GM19438 (cell line): Measurements from ENCODE around the gene ITIH1.
"Not testable (repeated sequence)": the region's sequence is repeated elsewhere in the genome, so short reads cannot be mapped to it uniquely, and the experiment has no call there.

Experiments used
- ATAC-seq: cut with Tn5 transposase; IDR thresholded peaks from one replicate; pipeline ENCODE4 v1.9.1; 2021; ENCODE audit warnings: low read depth; ENCODE audit not compliant: unreplicated experiment

Gene ITIH1, protein sequence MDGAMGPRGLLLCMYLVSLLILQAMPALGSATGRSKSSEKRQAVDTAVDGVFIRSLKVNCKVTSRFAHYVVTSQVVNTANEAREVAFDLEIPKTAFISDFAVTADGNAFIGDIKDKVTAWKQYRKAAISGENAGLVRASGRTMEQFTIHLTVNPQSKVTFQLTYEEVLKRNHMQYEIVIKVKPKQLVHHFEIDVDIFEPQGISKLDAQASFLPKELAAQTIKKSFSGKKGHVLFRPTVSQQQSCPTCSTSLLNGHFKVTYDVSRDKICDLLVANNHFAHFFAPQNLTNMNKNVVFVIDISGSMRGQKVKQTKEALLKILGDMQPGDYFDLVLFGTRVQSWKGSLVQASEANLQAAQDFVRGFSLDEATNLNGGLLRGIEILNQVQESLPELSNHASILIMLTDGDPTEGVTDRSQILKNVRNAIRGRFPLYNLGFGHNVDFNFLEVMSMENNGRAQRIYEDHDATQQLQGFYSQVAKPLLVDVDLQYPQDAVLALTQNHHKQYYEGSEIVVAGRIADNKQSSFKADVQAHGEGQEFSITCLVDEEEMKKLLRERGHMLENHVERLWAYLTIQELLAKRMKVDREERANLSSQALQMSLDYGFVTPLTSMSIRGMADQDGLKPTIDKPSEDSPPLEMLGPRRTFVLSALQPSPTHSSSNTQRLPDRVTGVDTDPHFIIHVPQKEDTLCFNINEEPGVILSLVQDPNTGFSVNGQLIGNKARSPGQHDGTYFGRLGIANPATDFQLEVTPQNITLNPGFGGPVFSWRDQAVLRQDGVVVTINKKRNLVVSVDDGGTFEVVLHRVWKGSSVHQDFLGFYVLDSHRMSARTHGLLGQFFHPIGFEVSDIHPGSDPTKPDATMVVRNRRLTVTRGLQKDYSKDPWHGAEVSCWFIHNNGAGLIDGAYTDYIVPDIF

DNA sequence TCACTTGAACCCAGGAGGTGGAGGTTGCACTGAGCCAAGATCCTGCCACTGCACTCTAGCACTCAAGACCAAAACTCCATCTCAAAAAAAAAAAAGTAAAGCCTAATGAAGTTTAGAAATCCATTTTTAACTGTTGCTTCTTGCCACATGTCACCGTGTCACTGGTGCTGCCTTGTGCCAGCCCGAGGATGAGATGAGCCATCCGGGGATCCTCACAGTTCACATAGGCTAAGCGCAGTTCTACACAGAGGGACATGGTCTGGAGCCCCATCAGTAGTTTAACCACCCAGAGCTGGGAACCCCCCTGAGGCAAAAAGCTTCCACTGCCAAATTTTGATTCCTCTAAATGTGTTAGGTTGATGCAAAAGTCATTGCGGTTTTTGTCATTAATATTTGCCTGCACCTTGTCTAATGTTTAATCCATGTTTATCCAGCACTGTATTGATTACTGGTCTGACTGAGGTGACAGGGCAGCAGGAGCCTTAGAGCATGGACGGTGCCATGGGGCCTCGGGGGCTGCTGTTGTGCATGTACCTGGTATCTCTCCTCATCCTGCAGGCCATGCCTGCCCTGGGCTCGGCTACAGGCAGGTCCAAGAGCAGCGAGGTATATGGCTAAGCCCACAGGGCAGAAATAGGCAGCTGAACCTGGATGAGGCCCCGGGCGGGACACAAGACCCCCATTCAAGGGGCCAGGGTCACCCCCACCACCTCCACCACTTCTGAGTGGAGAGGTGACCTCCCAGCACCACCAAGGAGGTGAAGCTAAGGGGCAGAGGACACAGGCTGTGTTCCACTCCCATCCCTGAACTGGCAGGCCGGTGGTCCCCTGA is at the start of gene ITIH1:
TSS of gene ITIH1 (plus strand) at position 473 of the 832 bp plus-strand sequence. CDS start at position 490, 17 bp downstream.
- ATAC-seq = no peak

DNA sequence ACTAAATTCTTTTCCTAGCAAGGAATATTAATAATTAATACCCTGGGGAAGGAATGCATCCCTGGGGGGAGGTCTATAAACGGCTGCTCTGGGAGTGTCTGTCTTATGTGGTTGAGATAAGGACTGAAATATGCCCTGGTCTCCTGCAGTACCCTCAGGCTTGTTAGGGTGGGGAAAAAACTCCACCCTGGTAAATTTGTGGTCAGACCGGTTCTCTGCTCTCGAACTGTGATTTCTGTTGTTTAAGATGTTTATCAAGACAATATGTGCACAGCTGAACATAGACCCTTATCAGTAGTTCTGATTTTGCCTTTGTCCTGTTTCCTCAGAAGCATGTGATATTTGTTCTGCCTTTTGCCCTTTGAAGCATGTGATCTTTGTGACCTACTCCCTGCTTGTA is 48.6 kb upstream of the ITIH1 start:
- ATAC-seq = not testable (repeated sequence)

DNA sequence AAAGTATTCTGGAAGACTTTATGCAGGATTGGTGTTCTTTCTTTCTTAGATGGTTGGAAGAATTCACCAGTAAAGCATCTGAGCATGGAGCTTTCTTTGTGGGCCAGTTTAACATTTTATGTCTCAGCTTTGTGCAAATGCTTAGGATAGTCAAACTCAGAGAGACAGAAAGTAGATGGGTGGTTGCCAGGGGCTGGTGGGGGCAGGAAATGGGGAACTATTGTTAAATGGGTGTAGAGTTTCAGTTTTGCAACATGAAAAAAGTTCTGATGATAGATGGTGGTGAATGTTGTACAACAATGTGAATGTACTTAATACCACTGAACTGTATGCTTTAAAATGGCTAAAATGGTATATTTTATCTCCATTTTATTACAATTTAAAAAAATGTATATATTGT is 46.7 kb upstream of the ITIH1 start:
- ATAC-seq = no peak

DNA sequence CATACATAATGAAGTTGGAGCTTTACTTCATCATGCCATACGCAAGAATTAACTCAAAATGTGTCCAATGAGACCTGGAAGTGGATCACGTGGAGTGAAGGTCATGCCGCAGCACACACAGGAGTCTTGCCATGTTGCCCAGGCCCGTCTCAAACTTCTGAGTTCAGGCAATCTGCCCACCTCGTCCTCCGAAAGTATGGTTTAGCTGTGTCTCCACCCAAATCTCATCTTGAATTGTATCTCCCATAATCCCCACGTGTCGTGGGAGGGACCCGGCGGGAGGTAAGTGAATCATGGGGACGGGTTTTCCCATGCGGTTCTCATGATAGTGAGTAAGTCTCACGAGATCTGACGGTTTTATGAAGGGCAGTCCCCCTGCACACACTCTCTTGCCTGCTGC is 45.8 kb upstream of the ITIH1 start:
- no peak for ATAC-seq

DNA sequence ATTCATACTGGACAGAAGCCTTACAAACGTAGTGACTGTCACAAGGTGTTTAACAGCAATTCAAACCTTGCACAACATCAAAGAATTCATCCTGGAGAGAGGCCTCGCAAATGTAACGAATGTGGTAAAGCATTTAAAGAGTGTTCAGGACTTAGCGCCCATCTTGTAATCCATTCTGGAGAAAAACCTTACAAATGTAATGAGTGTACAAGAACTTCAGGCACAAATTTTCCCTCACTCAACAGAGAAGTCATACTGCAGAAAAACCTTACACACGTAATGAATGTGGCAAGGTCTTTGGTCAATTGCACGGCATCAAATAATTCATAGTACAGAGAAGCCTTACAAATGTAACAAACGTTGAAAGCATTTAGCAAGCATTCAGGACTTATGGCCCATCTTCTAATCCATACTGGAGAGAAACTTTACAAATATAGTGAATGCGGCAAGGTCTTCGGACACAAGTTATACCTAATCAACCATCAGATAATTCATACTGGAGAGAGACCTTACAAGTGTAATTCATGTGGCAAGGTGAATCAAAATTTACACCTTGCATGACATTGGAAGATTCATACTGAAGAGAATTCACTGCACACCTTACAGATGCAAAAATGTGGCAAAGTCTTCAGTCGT is 44.0 kb upstream of the ITIH1 start:
- ATAC-seq = no peak

DNA sequence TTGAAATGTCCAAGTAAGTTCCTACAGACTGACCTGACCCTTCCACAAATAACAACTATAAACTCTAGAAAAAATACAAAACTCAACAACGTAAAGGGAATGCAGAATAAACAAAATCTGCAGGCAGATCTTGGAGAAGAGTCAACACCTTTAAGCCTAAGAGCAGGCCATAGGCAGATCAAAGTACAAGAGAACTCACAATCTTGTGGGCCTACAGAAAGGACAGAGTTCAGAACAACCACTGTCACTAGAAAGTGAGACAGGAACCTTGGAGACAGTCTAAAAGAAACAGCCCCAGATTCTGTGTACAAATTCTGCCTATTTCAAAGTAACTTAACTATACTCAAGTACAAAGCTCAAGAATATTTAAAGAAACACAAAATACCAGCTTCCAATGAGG is 37.7 kb upstream of the ITIH1 start:
- ATAC-seq = no peak

DNA sequence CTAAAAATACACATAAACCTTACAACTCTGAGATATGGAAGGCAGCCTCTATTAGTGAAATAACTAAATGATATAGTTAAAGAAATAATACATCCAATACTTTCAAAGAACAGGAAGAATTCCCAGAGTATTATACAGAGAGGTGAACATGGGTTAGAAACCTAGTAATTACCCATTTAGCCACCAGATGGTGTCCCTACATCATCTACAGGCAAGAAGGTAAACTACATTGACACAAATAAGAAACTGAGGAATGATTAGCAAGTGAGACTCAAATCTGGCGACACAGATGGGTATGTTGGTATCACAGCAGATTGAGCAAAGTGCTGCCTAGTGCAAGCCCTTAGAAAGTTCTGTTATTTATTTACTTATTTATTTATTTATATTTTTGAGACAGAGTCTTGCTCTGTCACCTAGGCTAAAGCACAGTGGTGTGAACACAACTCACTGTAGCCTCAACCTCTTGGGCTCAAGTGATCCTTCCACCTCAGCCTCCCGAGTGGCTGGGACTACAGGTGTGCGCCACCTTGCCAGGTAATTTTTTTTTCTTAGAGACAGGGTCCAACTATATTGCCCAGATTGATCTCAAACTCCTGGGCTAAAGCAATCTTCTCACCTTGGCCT is 34.9 kb upstream of the ITIH1 start:
- ATAC-seq = no peak

DNA sequence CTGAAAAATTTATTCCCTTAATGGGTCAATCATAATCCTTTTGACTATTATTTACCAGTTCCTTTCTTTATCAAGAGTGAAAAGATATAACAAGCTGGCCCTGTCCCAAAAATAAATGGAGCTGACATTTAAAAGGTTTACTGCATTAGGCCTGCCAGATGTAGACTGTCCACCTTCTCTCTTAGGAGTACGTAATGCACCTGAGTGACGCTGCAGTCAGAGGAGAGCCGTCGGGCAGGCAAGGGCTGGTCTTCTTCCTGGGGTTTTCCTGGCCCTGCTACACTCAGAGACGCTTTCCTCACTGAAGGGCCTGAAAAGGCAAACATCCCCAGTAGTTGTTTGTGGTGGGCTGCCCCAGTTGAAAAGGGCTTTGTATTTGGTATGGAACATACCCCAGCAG is 34.2 kb upstream of the ITIH1 start:
- ATAC-seq = no peak

DNA sequence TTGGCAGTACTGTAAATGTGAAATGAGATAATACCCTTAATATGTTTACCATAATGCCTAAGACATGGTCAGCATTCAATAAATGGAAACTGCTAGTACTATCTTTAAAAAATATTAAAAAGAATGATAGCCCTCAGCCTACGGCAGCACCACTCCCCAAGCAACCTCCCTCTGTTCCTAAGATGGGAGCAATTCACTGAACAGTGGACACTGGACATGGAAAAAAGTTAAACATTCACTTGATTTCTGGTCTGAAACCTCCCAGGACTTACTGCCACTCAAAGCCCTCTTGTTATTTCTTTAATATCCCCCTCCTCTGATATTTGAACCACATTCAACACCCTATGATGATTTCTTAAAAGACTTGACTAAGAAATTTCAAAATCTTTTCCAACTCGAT is 33.7 kb upstream of the ITIH1 start:
- ATAC-seq = no peak

DNA sequence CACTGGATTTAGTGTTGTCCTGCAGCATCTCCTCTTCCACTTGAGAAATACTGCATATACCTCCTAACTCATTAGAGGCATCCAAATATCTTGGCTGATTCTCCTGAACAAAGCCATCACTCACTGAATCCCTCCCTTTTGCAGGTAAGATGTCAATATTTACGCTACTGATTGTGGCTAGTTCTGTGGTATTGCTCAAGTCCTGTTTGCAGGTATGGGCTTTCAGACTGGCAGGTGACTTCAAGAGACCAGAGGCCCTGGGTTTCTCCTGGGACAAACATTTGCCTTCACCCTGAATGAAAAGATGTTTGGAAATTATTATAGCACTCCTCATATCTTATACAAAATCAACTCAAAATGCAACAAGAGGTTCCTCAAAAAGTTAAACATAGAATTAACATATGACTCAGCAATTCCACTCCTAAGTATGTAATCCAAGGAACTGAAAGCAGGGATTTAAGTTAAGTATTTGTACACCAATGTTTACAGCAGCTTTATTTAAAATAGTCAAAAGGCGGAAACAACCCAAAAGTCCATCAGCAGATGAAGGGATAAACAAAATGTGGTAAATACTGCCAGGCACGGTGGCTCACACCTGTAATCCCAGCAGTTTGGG is 25.2 kb upstream of the ITIH1 start:
- ATAC-seq = no peak

DNA sequence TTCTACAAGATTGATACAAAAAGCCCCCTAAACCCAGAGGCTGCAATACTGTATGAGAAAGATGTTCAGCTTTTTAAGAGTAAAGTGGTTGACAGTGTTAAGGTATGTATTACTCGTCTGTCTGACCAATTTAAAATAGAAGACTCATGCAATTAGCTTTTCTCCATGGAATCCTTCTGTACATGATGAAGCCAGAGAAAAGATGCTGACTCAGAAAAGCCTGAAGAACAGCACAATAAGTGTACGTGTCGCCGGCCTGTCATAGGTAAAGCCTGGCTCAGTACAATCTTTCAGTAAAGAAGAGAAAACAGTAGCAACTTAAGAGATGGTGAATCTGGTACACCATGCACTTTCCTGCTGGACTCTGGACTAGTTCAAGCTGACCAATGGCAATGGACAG is 23.0 kb upstream of the ITIH1 start:
- no peak for ATAC-seq

DNA sequence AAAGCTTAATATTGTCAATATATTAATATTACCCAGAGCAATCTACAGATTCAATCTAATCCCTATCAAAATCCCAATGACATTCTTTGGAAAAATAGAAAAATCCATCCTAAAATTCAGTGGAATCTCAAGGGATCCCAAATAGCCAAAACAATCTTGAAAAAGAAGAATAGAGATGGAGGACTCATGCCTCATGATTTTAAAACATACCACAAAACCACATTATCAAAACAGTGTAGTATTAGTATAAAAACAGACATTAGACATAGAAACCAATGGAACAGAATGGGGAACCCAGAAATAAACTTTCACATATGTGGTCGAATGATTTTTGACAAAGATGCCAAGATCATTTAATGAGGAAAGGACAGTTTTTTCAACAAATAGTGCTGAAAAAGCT is 21.3 kb upstream of the ITIH1 start:
- no peak for ATAC-seq

DNA sequence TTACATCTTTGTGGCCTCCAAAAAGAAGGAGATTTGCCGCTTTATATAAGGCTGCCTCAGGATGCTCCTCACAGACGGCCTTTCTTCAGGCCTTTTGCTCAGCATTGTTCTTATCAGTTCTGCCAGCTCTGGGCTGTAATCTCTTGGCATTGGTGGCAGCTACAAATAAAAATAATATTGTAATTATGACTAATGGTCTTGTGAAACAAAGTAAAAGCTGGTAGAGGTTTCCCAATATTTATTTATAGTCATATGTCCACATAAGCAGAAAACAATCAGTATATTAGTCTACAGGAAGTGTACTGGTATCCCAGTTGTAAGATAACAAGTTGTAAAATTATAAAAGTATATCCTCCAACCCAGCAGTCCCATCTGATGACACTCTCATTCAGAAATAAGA is 13.9 kb upstream of the ITIH1 start:
- ATAC-seq = no peak

DNA sequence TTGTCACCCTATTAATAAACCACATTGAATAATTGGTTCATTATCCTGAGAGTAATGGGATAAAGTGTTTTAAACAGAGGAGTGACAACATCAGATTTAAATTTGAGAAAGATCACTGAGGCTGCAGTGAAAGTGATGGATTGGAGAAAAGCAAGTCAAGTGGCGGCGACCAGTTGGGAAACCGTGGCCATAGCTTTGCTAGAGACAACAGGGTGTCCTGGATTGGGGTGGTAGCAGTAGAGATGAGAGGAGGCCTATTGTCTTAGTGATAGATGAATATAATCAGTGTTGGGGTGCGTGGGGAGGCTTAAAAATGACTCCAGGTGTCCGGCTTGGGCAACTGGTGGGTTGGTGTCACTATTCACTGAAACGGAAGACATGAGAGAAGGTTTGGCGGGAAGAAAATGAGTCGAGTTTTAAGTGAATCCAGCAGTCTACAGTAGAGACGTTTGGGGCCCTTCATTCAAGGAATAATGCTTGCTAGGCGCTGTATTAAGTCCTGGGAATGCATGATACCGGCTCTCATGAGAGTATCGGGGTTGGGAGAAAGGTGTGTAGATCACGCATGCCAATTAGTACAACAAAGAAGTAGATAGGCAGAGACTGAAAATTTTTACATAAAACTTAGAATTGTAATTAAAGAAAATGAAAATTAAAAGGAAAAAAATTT is 7.5 kb upstream of the ITIH1 start:
- no peak for ATAC-seq

DNA sequence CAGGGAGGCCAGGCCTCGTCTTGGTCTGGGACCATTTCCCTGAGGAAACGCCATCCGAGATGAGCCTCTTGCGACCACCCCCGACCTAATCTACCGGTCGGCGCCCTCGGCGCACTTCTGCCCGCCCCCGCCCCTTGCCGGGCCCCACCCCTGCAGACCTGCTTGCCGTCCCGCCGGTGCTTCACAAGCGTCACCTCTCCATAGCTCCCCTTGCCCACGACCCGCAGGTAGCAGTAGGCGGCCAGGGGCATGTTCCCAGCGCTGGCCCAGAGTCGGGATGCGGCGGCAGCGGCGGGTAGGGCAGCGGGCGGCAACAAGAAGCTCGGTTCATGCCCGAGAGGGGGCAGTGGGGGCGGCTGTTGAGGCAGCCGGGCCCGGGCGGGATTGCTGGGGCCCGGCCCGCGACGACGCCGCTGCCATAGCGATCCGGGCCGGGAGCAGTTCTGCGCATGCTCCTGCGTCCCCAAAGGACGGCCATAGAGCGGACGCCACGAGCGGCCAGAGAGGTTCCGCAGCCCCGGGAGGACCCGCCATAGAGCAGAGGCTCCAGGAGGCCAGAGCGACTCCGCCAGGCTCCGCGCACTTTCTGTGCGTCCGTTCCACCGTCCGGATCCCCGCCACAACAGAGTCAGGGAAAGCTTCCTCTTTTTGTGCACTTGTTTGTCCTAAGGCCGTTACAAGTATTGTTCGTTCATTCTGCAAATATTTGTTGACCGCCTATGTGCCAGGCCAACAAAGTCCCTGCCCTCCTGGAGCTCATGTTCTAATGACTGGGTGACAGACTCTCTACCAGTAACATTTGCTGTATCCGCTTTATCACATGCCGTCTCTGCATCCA is 6.7 kb upstream of the ITIH1 start, which contains the start of gene NEK4:
TSS of gene NEK4 (minus strand) at position 445 of the 838 bp plus-strand sequence. CDS start at position 251, 194 bp downstream.
- ATAC-seq = peak; percentile 97

DNA sequence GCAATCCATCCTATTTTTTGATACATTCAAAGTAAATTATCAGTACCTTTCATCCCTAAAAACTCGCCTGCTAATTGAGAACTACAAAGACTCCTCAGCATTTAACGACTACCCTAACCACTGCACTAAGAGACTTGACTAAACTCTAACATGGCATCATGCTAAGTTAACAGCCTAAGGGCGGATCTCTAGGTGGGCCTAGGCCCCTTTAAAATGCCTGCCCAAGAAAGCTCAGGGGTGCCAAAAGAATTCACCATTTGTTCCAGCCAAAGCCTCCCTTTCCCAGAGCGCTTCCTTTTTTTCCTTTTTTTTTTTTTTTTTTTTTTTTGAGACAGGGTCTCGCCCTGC is 6.1 kb upstream of the ITIH1 start:
- ATAC-seq = no peak

DNA sequence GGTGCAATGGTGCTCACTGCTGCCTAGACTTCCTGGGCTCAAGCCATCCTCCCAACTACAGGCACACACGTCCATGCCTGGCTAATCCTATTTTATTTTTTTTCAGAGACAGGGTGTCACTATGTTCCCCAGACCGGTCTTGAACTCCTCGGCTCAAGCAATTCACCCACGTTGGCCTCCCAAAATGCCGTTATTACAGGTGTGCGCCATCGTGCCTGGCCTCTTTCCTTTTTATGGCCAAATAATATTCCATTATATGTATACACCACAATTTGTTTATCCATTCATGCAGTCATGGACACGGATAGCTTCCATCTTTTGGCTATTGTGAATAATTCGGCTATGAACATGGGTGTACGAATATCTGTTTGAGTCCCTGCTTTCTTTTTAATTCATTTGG is 5.7 kb upstream of the ITIH1 start:
- no peak for ATAC-seq
